ENCODE results near the gene ASIC4.
A peak's percentile ranks its signal among the peaks of the same experiment; 100 is the strongest.

Gene ASIC4

GRCh38 chr2:219523031-219523671 lies 8.9 kb downstream of the ASIC4 start:
- Histone ChIP-seq H3K36me3 (ENCODE audit: control insufficient read depth, insufficient read depth, low read length) (no peaks in the 10 kb centered on the region), H3K27me3 (replicated peaks; ENCODE audit: control insufficient read depth, insufficient read depth, low read length, poor library complexity, severe bottlenecking) (peaks cover 44% of the 10 kb centered on the region), H3K4me3 (ENCODE audit: insufficient read depth, low read depth, low read length, poor library complexity, severe bottlenecking) (no peak overlapping the region), H3K4me1 (ENCODE audit: control insufficient read depth, insufficient read depth, low read length, poor library complexity, severe bottlenecking) (peaks cover 12% of the 10 kb centered on the region), H3K27ac (ENCODE audit: insufficient read depth, low read length, poor library complexity, severe bottlenecking) (no peak overlapping the region), H3K9me3 (ENCODE audit: control insufficient read depth, low read length) (no peaks in the 10 kb centered on the region)
- no peak for DNase-seq

- Histone ChIP-seq H3K4me3 (ENCODE audit: insufficient read depth, low read depth, low read length, poor library complexity, severe bottlenecking) (no peak overlapping the region), H3K27me3 (replicated peaks; ENCODE audit: control insufficient read depth, insufficient read depth, low read length, poor library complexity, severe bottlenecking) (peaks cover 44% of the 10 kb centered on the region), H3K36me3 (ENCODE audit: control insufficient read depth, insufficient read depth, low read length) (no peaks in the 10 kb centered on the region), H3K9me3 (ENCODE audit: control insufficient read depth, low read length) (no peaks in the 10 kb centered on the region), H3K27ac (ENCODE audit: insufficient read depth, low read length, poor library complexity, severe bottlenecking) (no peak overlapping the region), H3K4me1 (ENCODE audit: control insufficient read depth, insufficient read depth, low read length, poor library complexity, severe bottlenecking) (peaks cover 12% of the 10 kb centered on the region)
- no peak for DNase-seq
Observed at GRCh38 chr2:219524817-219525216, 10.5 kb downstream of the ASIC4 start.

- H3K36me3 ChIP-seq (ENCODE audit: control insufficient read depth, insufficient read depth, low read length): no peaks in the 10 kb centered on the region
- peaks cover 43% of the 10 kb centered on the region for H3K27me3 ChIP-seq (replicated peaks; ENCODE audit: control insufficient read depth, insufficient read depth, low read length, poor library complexity, severe bottlenecking)
- no peak overlapping the region for H3K27ac ChIP-seq (ENCODE audit: insufficient read depth, low read length, poor library complexity, severe bottlenecking)
- H3K9me3 ChIP-seq (ENCODE audit: control insufficient read depth, low read length): no peaks in the 10 kb centered on the region
- no peak for DNase-seq
- H3K4me3 ChIP-seq (ENCODE audit: insufficient read depth, low read depth, low read length, poor library complexity, severe bottlenecking): no peak overlapping the region
- peaks cover 12% of the 10 kb centered on the region for H3K4me1 ChIP-seq (ENCODE audit: control insufficient read depth, insufficient read depth, low read length, poor library complexity, severe bottlenecking)
Observed at GRCh38 chr2:219525533-219526232, 11.4 kb downstream of the ASIC4 start.

- no peak overlapping the region for H3K4me3 ChIP-seq (ENCODE audit: insufficient read depth, low read depth, low read length, poor library complexity, severe bottlenecking)
- H3K27me3 ChIP-seq (replicated peaks; ENCODE audit: control insufficient read depth, insufficient read depth, low read length, poor library complexity, severe bottlenecking): peaks cover 37% of the 10 kb centered on the region
- no peaks in the 10 kb centered on the region for H3K9me3 ChIP-seq (ENCODE audit: control insufficient read depth, low read length)
- no peak overlapping the region for H3K27ac ChIP-seq (ENCODE audit: insufficient read depth, low read length, poor library complexity, severe bottlenecking)
- peaks cover 12% of the 10 kb centered on the region for H3K4me1 ChIP-seq (ENCODE audit: control insufficient read depth, insufficient read depth, low read length, poor library complexity, severe bottlenecking)
- DNase-seq: no peak
- no peaks in the 10 kb centered on the region for H3K36me3 ChIP-seq (ENCODE audit: control insufficient read depth, insufficient read depth, low read length)
Observed at GRCh38 chr2:219526320-219527075, 12.2 kb downstream of the ASIC4 start.

- Histone ChIP-seq H3K36me3 (ENCODE audit: control insufficient read depth, insufficient read depth, low read length) (no peaks in the 10 kb centered on the region), H3K4me1 (ENCODE audit: control insufficient read depth, insufficient read depth, low read length, poor library complexity, severe bottlenecking) (peaks cover 10% of the 10 kb centered on the region), H3K27me3 (replicated peaks; ENCODE audit: control insufficient read depth, insufficient read depth, low read length, poor library complexity, severe bottlenecking) (peaks cover 31% of the 10 kb centered on the region), H3K4me3 (ENCODE audit: insufficient read depth, low read depth, low read length, poor library complexity, severe bottlenecking) (no peak overlapping the region), H3K9me3 (ENCODE audit: control insufficient read depth, low read length) (no peaks in the 10 kb centered on the region), H3K27ac (ENCODE audit: insufficient read depth, low read length, poor library complexity, severe bottlenecking) (no peak overlapping the region)
- DNase-seq: no peak
Observed at GRCh38 chr2:219527076-219527394, 12.8 kb downstream of the ASIC4 start.

- peaks cover 8% of the 10 kb centered on the region for H3K4me1 ChIP-seq (ENCODE audit: control insufficient read depth, insufficient read depth, low read length, poor library complexity, severe bottlenecking)
- H3K4me3 ChIP-seq (ENCODE audit: insufficient read depth, low read depth, low read length, poor library complexity, severe bottlenecking): no peak overlapping the region
- no peak overlapping the region for H3K27ac ChIP-seq (ENCODE audit: insufficient read depth, low read length, poor library complexity, severe bottlenecking)
- no peaks in the 10 kb centered on the region for H3K9me3 ChIP-seq (ENCODE audit: control insufficient read depth, low read length)
- no peaks in the 10 kb centered on the region for H3K36me3 ChIP-seq (ENCODE audit: control insufficient read depth, insufficient read depth, low read length)
- peaks cover 29% of the 10 kb centered on the region for H3K27me3 ChIP-seq (replicated peaks; ENCODE audit: control insufficient read depth, insufficient read depth, low read length, poor library complexity, severe bottlenecking)
- no peak for DNase-seq
Observed at GRCh38 chr2:219527472-219527871, 13.2 kb downstream of the ASIC4 start.

- Histone ChIP-seq H3K4me3 (ENCODE audit: insufficient read depth, low read depth, low read length, poor library complexity, severe bottlenecking) (no peak overlapping the region), H3K27ac (ENCODE audit: insufficient read depth, low read length, poor library complexity, severe bottlenecking) (no peak overlapping the region), H3K4me1 (ENCODE audit: control insufficient read depth, insufficient read depth, low read length, poor library complexity, severe bottlenecking) (no peaks in the 10 kb centered on the region), H3K9me3 (ENCODE audit: control insufficient read depth, low read length) (no peaks in the 10 kb centered on the region), H3K27me3 (replicated peaks; ENCODE audit: control insufficient read depth, insufficient read depth, low read length, poor library complexity, severe bottlenecking) (peaks cover 8% of the 10 kb centered on the region), H3K36me3 (ENCODE audit: control insufficient read depth, insufficient read depth, low read length) (no peaks in the 10 kb centered on the region)
- DNase-seq: peak; percentile 64 to 76 (median 69)
Observed at GRCh38 chr2:219530048-219530963, 16.0 kb downstream of the ASIC4 start.

GRCh38 chr2:219531639-219532377 lies 17.5 kb downstream of the ASIC4 start:
- Histone ChIP-seq H3K36me3 (ENCODE audit: control insufficient read depth, insufficient read depth, low read length) (no peaks in the 10 kb centered on the region), H3K4me1 (ENCODE audit: control insufficient read depth, insufficient read depth, low read length, poor library complexity, severe bottlenecking) (no peaks in the 10 kb centered on the region), H3K9me3 (ENCODE audit: control insufficient read depth, low read length) (no peaks in the 10 kb centered on the region), H3K27me3 (replicated peaks; ENCODE audit: control insufficient read depth, insufficient read depth, low read length, poor library complexity, severe bottlenecking) (peaks cover 8% of the 10 kb centered on the region), H3K27ac (ENCODE audit: insufficient read depth, low read length, poor library complexity, severe bottlenecking) (no peak overlapping the region), H3K4me3 (ENCODE audit: insufficient read depth, low read depth, low read length, poor library complexity, severe bottlenecking) (no peak overlapping the region)
- DNase-seq: no peak

- no peaks in the 10 kb centered on the region for H3K36me3 ChIP-seq (ENCODE audit: control insufficient read depth, insufficient read depth, low read length)
- H3K27ac ChIP-seq (ENCODE audit: insufficient read depth, low read length, poor library complexity, severe bottlenecking): no peak overlapping the region
- no peaks in the 10 kb centered on the region for H3K9me3 ChIP-seq (ENCODE audit: control insufficient read depth, low read length)
- H3K4me3 ChIP-seq (ENCODE audit: insufficient read depth, low read depth, low read length, poor library complexity, severe bottlenecking): no peak overlapping the region
- peaks cover 8% of the 10 kb centered on the region for H3K27me3 ChIP-seq (replicated peaks; ENCODE audit: control insufficient read depth, insufficient read depth, low read length, poor library complexity, severe bottlenecking)
- no peaks in the 10 kb centered on the region for H3K4me1 ChIP-seq (ENCODE audit: control insufficient read depth, insufficient read depth, low read length, poor library complexity, severe bottlenecking)
- DNase-seq: no peak
Observed at GRCh38 chr2:219532378-219532649, 18.0 kb downstream of the ASIC4 start.
